HUES6 (cell line): ENCODE results near the gene MRTO4.
A peak's percentile ranks its signal among the peaks of the same experiment; 100 is the strongest.
"Not testable (repeated sequence)": the region's sequence is repeated elsewhere in the genome, so short reads cannot be mapped to it uniquely, and the experiment has no call there.

ENCODE experiments used
- H3K27ac ChIP-seq: 2 replicates; pipeline ENCODE4 v1.7.0; 2013; ENCODE audit warnings: low read depth, mild to moderate bottlenecking, low read length, inconsistent platforms
- H3K27me3 ChIP-seq: 2 replicates; pipeline ENCODE4 v1.6.1; 2013; ENCODE audit warnings: low read length; ENCODE audit not compliant: control insufficient read depth, insufficient read depth
- H3K36me3 ChIP-seq: 2 replicates; pipeline ENCODE4 v1.6.1; 2013; ENCODE audit warnings: low read length; ENCODE audit not compliant: control insufficient read depth, insufficient read depth
- H3K4me1 ChIP-seq: 2 replicates; pipeline ENCODE4 v1.6.1; 2013; ENCODE audit warnings: low read length; ENCODE audit not compliant: control insufficient read depth, insufficient read depth
- H3K4me3 ChIP-seq: 2 replicates; pipeline ENCODE4 v1.5.1; 2013; ENCODE audit warnings: low read depth, low read length
- H3K9ac ChIP-seq: one replicate; pipeline ENCODE4 v1.6.1; 2013; ENCODE audit warnings: mild to moderate bottlenecking, low read length
- H3K9me3 ChIP-seq: 2 replicates; pipeline ENCODE4 v1.6.1; 2013; ENCODE audit warnings: low read depth, low read length; ENCODE audit not compliant: control insufficient read depth, insufficient read depth

Gene MRTO4

GRCh38 chr1:19229828-19230325, 21.7 kb upstream of the MRTO4 start:
- Histone ChIP-seq H3K27ac (no peak overlapping the region), H3K4me1 (no peaks in the 10 kb centered on the region), H3K4me3 (no peak overlapping the region), H3K36me3 (peaks cover 96% of the 10 kb centered on the region), H3K9me3 (no peaks in the 10 kb centered on the region), H3K27me3 (no peaks in the 10 kb centered on the region), H3K9ac (no peak overlapping the region)

GRCh38 chr1:19231736-19232523, 19.7 kb upstream of the MRTO4 start:
- H3K27me3 ChIP-seq, H3K9ac ChIP-seq, H3K27ac ChIP-seq, H3K4me3 ChIP-seq, H3K4me1 ChIP-seq, H3K9me3 ChIP-seq: not testable (repeated sequence)
- H3K36me3 ChIP-seq = peaks cover 88% of the 10 kb centered on the region

GRCh38 chr1:19232524-19232846, 19.1 kb upstream of the MRTO4 start:
- Histone ChIP-seq H3K4me3 (no peak overlapping the region), H3K9ac (no peak overlapping the region), H3K9me3 (no peaks in the 10 kb centered on the region), H3K27me3 (no peaks in the 10 kb centered on the region), H3K4me1 (no peaks in the 10 kb centered on the region), H3K27ac (no peak overlapping the region), H3K36me3 (peaks cover 88% of the 10 kb centered on the region)

- no peak overlapping the region for H3K4me3 ChIP-seq
- H3K36me3 ChIP-seq = peaks cover 91% of the 10 kb centered on the region
- no peak overlapping the region for H3K9ac ChIP-seq
- H3K4me1 ChIP-seq = no peaks in the 10 kb centered on the region
- no peaks in the 10 kb centered on the region for H3K9me3 ChIP-seq
- H3K27ac ChIP-seq = no peak overlapping the region
- H3K27me3 ChIP-seq = no peaks in the 10 kb centered on the region
Observed at GRCh38 chr1:19234224-19234623, 17.4 kb upstream of the MRTO4 start.

GRCh38 chr1:19239876-19240275, 11.7 kb upstream of the MRTO4 start:
- Histone ChIP-seq H3K4me3 (no peak overlapping the region), H3K9me3 (no peaks in the 10 kb centered on the region), H3K27me3 (no peaks in the 10 kb centered on the region), H3K36me3 (peaks cover 91% of the 10 kb centered on the region), H3K9ac (no peak overlapping the region), H3K27ac (no peak overlapping the region), H3K4me1 (no peaks in the 10 kb centered on the region)

GRCh38 chr1:19240673-19241538, 10.7 kb upstream of the MRTO4 start:
- no peaks in the 10 kb centered on the region for H3K27me3 ChIP-seq
- no peaks in the 10 kb centered on the region for H3K9me3 ChIP-seq
- H3K27ac ChIP-seq = no peak overlapping the region

GRCh38 chr1:19250629-19251304, 838 bp upstream of the MRTO4 start:
- peaks cover 14% of the 10 kb centered on the region for H3K4me1 ChIP-seq
- no peaks in the 10 kb centered on the region for H3K9me3 ChIP-seq
- peaks cover 26% of the 10 kb centered on the region for H3K36me3 ChIP-seq
- H3K4me3 ChIP-seq = peak overlapping the region; percentile 99
- H3K9ac ChIP-seq = peak overlapping the region; percentile 99
- H3K27ac ChIP-seq = peak overlapping the region; percentile 98
- no peaks in the 10 kb centered on the region for H3K27me3 ChIP-seq

More at GRCh38 chr1:19240673-19241538, 10.7 kb upstream of the MRTO4 start:
- H3K4me3 ChIP-seq = no peak overlapping the region
- no peak overlapping the region for H3K9ac ChIP-seq
- H3K4me1 ChIP-seq = no peaks in the 10 kb centered on the region
- peaks cover 87% of the 10 kb centered on the region for H3K36me3 ChIP-seq

- Histone ChIP-seq H3K4me1 (peaks cover 14% of the 10 kb centered on the region), H3K36me3 (peaks cover 59% of the 10 kb centered on the region), H3K9ac (peak overlapping the region; percentile 24), H3K4me3 (no peak overlapping the region), H3K27me3 (no peaks in the 10 kb centered on the region), H3K27ac (no peak overlapping the region), H3K9me3 (no peaks in the 10 kb centered on the region)
Observed at GRCh38 chr1:19254416-19254815, 2.8 kb downstream of the MRTO4 start.

- H3K9ac ChIP-seq = no peak overlapping the region
- H3K4me3 ChIP-seq = no peak overlapping the region
- no peaks in the 10 kb centered on the region for H3K9me3 ChIP-seq
- peaks cover 12% of the 10 kb centered on the region for H3K4me1 ChIP-seq
- H3K36me3 ChIP-seq = peaks cover 68% of the 10 kb centered on the region
- no peak overlapping the region for H3K27ac ChIP-seq
- no peaks in the 10 kb centered on the region for H3K27me3 ChIP-seq
Observed at GRCh38 chr1:19255288-19255687, 3.7 kb downstream of the MRTO4 start.

- H3K9ac ChIP-seq, H3K9me3 ChIP-seq, H3K4me3 ChIP-seq, H3K27me3 ChIP-seq, H3K27ac ChIP-seq, H3K4me1 ChIP-seq: not testable (repeated sequence)
- H3K36me3 ChIP-seq = peaks cover 76% of the 10 kb centered on the region
Observed at GRCh38 chr1:19256301-19256700, 4.7 kb downstream of the MRTO4 start.
